ENCODE measurements around the gene SLC7A5. TPM values are rescaled to one million over a fixed set of nuclear protein-coding genes. Genes with fewer than 3 reads are reported as not detected.

The SLC7A5 gene
- total and polyA plus RNA-seq, 2 of the 13 experiments (the other 11 are each of a cell fraction or from before 2014, with no cell fraction given) = 79.6 to 155 TPM

GRCh38 chr16:87834005-87834667 is 35.2 kb downstream of the SLC7A5 start:
- no peaks in the 10 kb centered on the region for H3K79me2 ChIP-seq (ENCODE audit: insufficient read depth, low read length)
- ChIA-PET CTCF (ENCODE audit: low intra/inter-chr PET ratio, low total read pairs) (no interaction called here), POLR2A (interaction anchor here (1.0 kb wide), 1 partner anchor 7 kb away, joined by 3 read pairs; no protein-coding TSS in a partner anchor)
- 98% methylated on average over 23 of the region's 23 CpGs for WGBS (ENCODE audit: low lambda C conversion rate)
- in situ Hi-C loops (cut with HindIII; ENCODE audit: extremely low pct_ligation_motif_present, low pct_unique_long_range_greater_than_20kb) = no loop called here
- BruUV-seq (replicated peaks) = no TSS peak
- H3K9me3 ChIP-seq (ENCODE audit: low read length) = no peaks in the 10 kb centered on the region
- DNase-seq (ENCODE audit: low spot score) (no peak), ATAC-seq (no peak), FAIRE-seq (no peak)
- no peak overlapping the region for H3K27ac ChIP-seq (ENCODE audit: extremely low read length, insufficient read depth, low read length)
- no peaks in the 10 kb centered on the region for H3K27me3 ChIP-seq (ENCODE audit: control insufficient read depth in 1 of 2, insufficient read depth in 2 of 2, low read length in 2 of 2)
- H4K20me1 ChIP-seq (ENCODE audit: insufficient read depth, low read length) = no peaks in the 10 kb centered on the region; the same call in 1 of the 2 replicates
- no peak overlapping the region for H3K4me2 ChIP-seq (ENCODE audit: low read depth, low read length)
- intact Hi-C loops (cut with micrococcal nuclease; ENCODE audit: unreplicated experiment) = no loop called here
- H2AFZ ChIP-seq (ENCODE audit: low read length) = no peak overlapping the region
- H3K4me3 ChIP-seq (replicated peaks in 1 of 3; ENCODE audit: insufficient read depth in 1 of 3, low read depth in 2 of 3, low read length in 3 of 3) = no peak overlapping the region
- H3K36me3 ChIP-seq (replicated peaks in 1 of 2; ENCODE audit: control insufficient read depth in 1 of 2, insufficient read depth in 2 of 2, low read length in 2 of 2) = peaks cover 81 to 89% of the 10 kb centered on the region in 2 experiments
- peaks cover 8% of the 10 kb centered on the region; the same call in 1 of the 2 replicates for H3K4me1 ChIP-seq (ENCODE audit: insufficient read depth, low read length)
- no peak overlapping the region for H3K9ac ChIP-seq (ENCODE audit: insufficient read depth, low read depth, low read length)
- TF ChIP-seq RBFOX2 (IDR thresholded peaks at IDR 0.05; ENCODE audit: low read depth, low read length) = 0 out of 2 replicates have a peak, but pooled peaks have one; percentile 2
- no peak for TF ChIP-seq NFIB (CRISPR knock-in tag; IDR thresholded peaks at IDR 0.05; ENCODE audit: borderline replicate concordance)
- peak in 1 of 2 experiments; percentile 25; a peak in 1 of 4 replicates for TF ChIP-seq POLR2A (IDR thresholded peaks at IDR 0.05; ENCODE audit: insufficient read depth in 1 of 2, low read depth in 2 of 2, low read length in 2 of 2)
- TF ChIP-seq RBM22 (optimal IDR thresholded peaks at IDR 0.05; ENCODE audit: low read length) = peak; percentile 72

- intact Hi-C loops (cut with micrococcal nuclease; ENCODE audit: unreplicated experiment) (no loop called here), in situ Hi-C loops (cut with HindIII; ENCODE audit: extremely low pct_ligation_motif_present, low pct_unique_long_range_greater_than_20kb) (no loop called here)
- Histone ChIP-seq H3K9ac (ENCODE audit: insufficient read depth, low read depth, low read length) (no peak overlapping the region), H2AFZ (ENCODE audit: low read length) (no peak overlapping the region), H3K4me2 (ENCODE audit: low read depth, low read length) (no peak overlapping the region), H3K4me3 (replicated peaks in 1 of 3; ENCODE audit: insufficient read depth in 1 of 3, low read depth in 2 of 3, low read length in 3 of 3) (no peak overlapping the region), H3K27ac (ENCODE audit: extremely low read length, insufficient read depth, low read length) (no peak overlapping the region), H3K27me3 (ENCODE audit: control insufficient read depth in 1 of 2, insufficient read depth in 2 of 2, low read length in 2 of 2) (no peaks in the 10 kb centered on the region), H3K4me1 (ENCODE audit: insufficient read depth, low read length) (peaks cover 6% of the 10 kb centered on the region), H3K9me3 (ENCODE audit: low read length) (no peaks in the 10 kb centered on the region), H3K36me3 (replicated peaks in 1 of 2; ENCODE audit: control insufficient read depth in 1 of 2, insufficient read depth in 2 of 2, low read length in 2 of 2) (peaks cover 75 to 83% of the 10 kb centered on the region in 2 experiments), H3K79me2 (ENCODE audit: insufficient read depth, low read length) (no peaks in the 10 kb centered on the region), H4K20me1 (ENCODE audit: insufficient read depth, low read length) (no peaks in the 10 kb centered on the region; the same call in 1 of the 2 replicates)
- no peak for DNase-seq (ENCODE audit: low spot score)
- CTCF ChIA-PET (ENCODE audit: low intra/inter-chr PET ratio, low total read pairs) = no interaction called here
- no TSS peak for BruUV-seq (replicated peaks)
- WGBS (ENCODE audit: low lambda C conversion rate) = 96% methylated on average over 15 of the region's 16 CpGs
- FAIRE-seq = no peak
- no peak for ATAC-seq
- TF ChIP-seq ZNF530 (CRISPR knock-in tag; IDR thresholded peaks at IDR 0.05; ENCODE audit: low read depth) (no peak), RBM22 (optimal IDR thresholded peaks at IDR 0.05; ENCODE audit: low read length) (peak; percentile 3)
- POLR2A ChIA-PET = interaction anchor here (1.0 kb wide), 1 partner anchor 8 kb away, joined by 3 read pairs; no protein-coding TSS in a partner anchor
These were observed 35.8 kb downstream of the SLC7A5 start for GRCh38 chr16:87833548-87833947.
